HFFc6 (cell line): ENCODE measurements around the gene MFN1. TPM values are rescaled to one million over a fixed set of nuclear protein-coding genes. Genes with fewer than 3 reads are reported as not detected.
A peak's percentile ranks its signal among the peaks of the same experiment; 100 is the strongest.

Experiments used
- DNase-seq: peaks from one replicate; pipeline ENCODE4 v3.0.0-alpha.2; 2018
- H3K27ac Mint-ChIP-seq: 2 replicates; pipeline ENCODE4 v1.8.0; 2020; ENCODE audit warnings: mild to moderate bottlenecking, mixed read lengths
- H3K27me3 Mint-ChIP-seq: 2 replicates; pipeline ENCODE4 v1.8.0; 2021; ENCODE audit warnings: mild to moderate bottlenecking, moderate library complexity, mixed read lengths; ENCODE audit not compliant: insufficient read depth
- H3K36me3 Mint-ChIP-seq: 2 replicates; pipeline ENCODE4 v1.8.0; 2021; ENCODE audit warnings: low read depth, mixed read lengths
- H3K4me1 Mint-ChIP-seq: 2 replicates; pipeline ENCODE4 v1.8.0; 2020; ENCODE audit warnings: low read depth, mixed read lengths
- H3K4me3 Mint-ChIP-seq: 2 replicates; pipeline ENCODE4 v1.8.0; 2020; ENCODE audit warnings: mild to moderate bottlenecking, moderate library complexity, mixed read lengths
- H3K9me3 Mint-ChIP-seq: 2 replicates; pipeline ENCODE4 v1.8.0; 2020; ENCODE audit warnings: mild to moderate bottlenecking, mixed read lengths
- CTCF ChIP-seq: fragments of 200-600 bp; sonication (generic); IDR thresholded peaks from 2 replicates; pipeline ENCODE4 v1.5.0; 2021; ENCODE audit warnings: antibody characterized with exemption, mild to moderate bottlenecking
- total RNA-seq, 6 experiments: library from RNA; stranded (reverse); fragmentation: NEBNext Ultra II Directional; extraction: Animal tissue kit (Norgen Biotek cat#: 25700); gene quantifications; 2 replicates in 1 of 6; 3 replicates in 5 of 6; pipeline ENCODE4 v1.2.3, GENCODE V29; 2021

MFN1 gene
- total RNA-seq, 6 experiments from 2014 or later: 49.6 to 62.0 (median 56.3) TPM

GRCh38 chr3:179432021-179432420 lies 84.5 kb downstream of the MFN1 start:
- no peak for DNase-seq
- Mint-ChIP-seq H3K27ac (peak overlapping the region; percentile 43; the same call in 1 of the 2 replicates), H3K4me1 (peaks cover 49% of the 10 kb centered on the region), H3K4me3 (no peak overlapping the region), H3K36me3 (no peaks in the 10 kb centered on the region), H3K9me3 (no peaks in the 10 kb centered on the region), H3K27me3 (no peaks in the 10 kb centered on the region)
- no peak for TF ChIP-seq CTCF

GRCh38 chr3:179432451-179432850 lies 84.9 kb downstream of the MFN1 start:
- no peaks in the 10 kb centered on the region for H3K36me3 Mint-ChIP-seq
- no peak overlapping the region for H3K4me3 Mint-ChIP-seq
- peaks cover 49% of the 10 kb centered on the region for H3K4me1 Mint-ChIP-seq
- no peak for DNase-seq
- TF ChIP-seq CTCF: no peak
- H3K27me3 Mint-ChIP-seq: no peaks in the 10 kb centered on the region
- H3K9me3 Mint-ChIP-seq: no peaks in the 10 kb centered on the region
- no peak overlapping the region; the same call in 1 of the 2 replicates for H3K27ac Mint-ChIP-seq

- Mint-ChIP-seq H3K9me3 (no peaks in the 10 kb centered on the region), H3K27ac (no peak overlapping the region), H3K4me1 (peaks cover 39% of the 10 kb centered on the region), H3K4me3 (no peak overlapping the region), H3K27me3 (no peaks in the 10 kb centered on the region), H3K36me3 (no peaks in the 10 kb centered on the region)
- DNase-seq: no peak
- TF ChIP-seq CTCF: no peak
These were observed 89.0 kb downstream of the MFN1 start for GRCh38 chr3:179436517-179436916.

GRCh38 chr3:179438841-179439240 lies 91.3 kb downstream of the MFN1 start:
- Mint-ChIP-seq H3K4me3 (no peak overlapping the region), H3K27ac (no peak overlapping the region), H3K36me3 (no peaks in the 10 kb centered on the region), H3K9me3 (no peaks in the 10 kb centered on the region), H3K27me3 (no peaks in the 10 kb centered on the region), H3K4me1 (peaks cover 20% of the 10 kb centered on the region)
- no peak for TF ChIP-seq CTCF
- no peak for DNase-seq

Other genes with a start within 250 kb of the MFN1 start
- gene PIK3CA, start 199.4 kb upstream of the MFN1 start, total RNA-seq: 10 to 100 TPM; 16.1 to 21.2 (median 19.7) TPM
- under 1 TPM; 0.26 to 0.66 (median 0.49) TPM for gene KCNMB3, start 96.6 kb upstream of the MFN1 start, total RNA-seq
- 10 to 100 TPM; 24.9 to 32.8 (median 29.0) TPM for gene ZNF639, start 24.7 kb upstream of the MFN1 start, total RNA-seq
- 10 to 100 TPM; 40.8 to 51.0 (median 46.3) TPM for gene GNB4, start 103.8 kb downstream of the MFN1 start, total RNA-seq
- 10 to 100 TPM; 39.6 to 64.6 (median 59.4) TPM for gene ACTL6A, start 215.2 kb downstream of the MFN1 start, total RNA-seq